K562 (cell line): Measurements from ENCODE around the gene RASSF7. TPM values are rescaled to one million over a fixed set of nuclear protein-coding genes. Genes with fewer than 3 reads are reported as not detected.

Experiments
- ATAC-seq: fragments of 200-7000 bp; cut with Tn5 transposase; 3 replicates; pipeline ENCODE4 v1.9.1; 2020; ENCODE audit warnings: moderate library complexity
- BruUV-seq: library from RNA; stranded (reverse); fragments of 400-500 nt; replicated peaks from 2 replicates; lab custom pipeline; 2021; lab: Mats Ljungman, UMichigan
- CTCF ChIA-PET: fragments of 300-600 bp; formaldehyde crosslinking; extraction: SDS; loops from one replicate; lab custom pipeline; 2021; ENCODE audit warnings: low intra/inter-chr PET ratio; lab: Yijun Ruan, JAX
- POLR2A ChIA-PET: fragments of 300-600, 350-650 bp; sonication (Branson Sonifier 250); formaldehyde crosslinking; extraction: SDS; loops from one replicate; lab custom pipeline; 2021; ENCODE audit warnings: antibody characterized with exemption, inconsistent platforms; lab: Yijun Ruan, JAX
- DNase-seq, 4 experiments: peaks; one replicate each; pipeline versions ENCODE4 v3.0.0 to v3.0.0-alpha.2; 2011 to 2018; ENCODE audit warnings: low spot score in 3 of 4, mixed read lengths in 3 of 4; ENCODE audit errors: extremely low read depth in 1 of 4
- FAIRE-seq: peaks from 2 replicates; lab custom pipeline; 2011; peaks lifted over from hg19 to GRCh38; lab: Jason Lieb, UNC
- H2AFZ ChIP-seq: 2 replicates; pipeline ENCODE4 v1.6.0; 2011; ENCODE audit warnings: low read depth, low read length, control low read depth, inconsistent platforms
- H3K27ac ChIP-seq: fragments of 200-600 bp; 3 replicates; pipeline ENCODE4 v1.8.0; 2011; ENCODE audit warnings: low read depth, mild to moderate bottlenecking, control low read depth, inconsistent platforms, low read length, moderate library complexity, mixed read lengths; ENCODE audit errors: extremely low read depth
- H3K27me3 ChIP-seq, 2 experiments: fragments of 300-600 bp in 1 of 2; 2 replicates in 1 of 2; 3 replicates in 1 of 2; pipeline versions ENCODE4 v1.6.0 to v1.8.0; 2011; ENCODE audit warnings: inconsistent platforms in 2 of 2, low read length in 2 of 2, mild to moderate bottlenecking in 1 of 2, mixed read lengths in 1 of 2, moderate library complexity in 1 of 2; ENCODE audit not compliant: control insufficient read depth in 2 of 2, insufficient read depth in 2 of 2
- H3K36me3 ChIP-seq: fragments of 300-600 bp; 3 replicates; pipeline ENCODE4 v1.8.0; 2011; ENCODE audit warnings: mild to moderate bottlenecking, low read length, inconsistent platforms; ENCODE audit not compliant: control insufficient read depth, insufficient read depth
- H3K4me1 ChIP-seq, 2 experiments: fragments of 200-600 bp in 1 of 2; replicated peaks in 1 of 2; 2 replicates in 1 of 2; 3 replicates in 1 of 2; pipeline versions ENCODE4 v1.5.1 to v1.8.0; 2011; ENCODE audit warnings: inconsistent platforms in 2 of 2, low read length in 2 of 2, mild to moderate bottlenecking in 1 of 2, mixed read lengths in 1 of 2, moderate library complexity in 1 of 2; ENCODE audit not compliant: control insufficient read depth in 2 of 2, insufficient read depth in 2 of 2
- H3K4me2 ChIP-seq: 2 replicates; pipeline ENCODE4 v1.6.1; 2011; ENCODE audit warnings: low read length, control low read depth, inconsistent platforms, mixed read lengths; ENCODE audit not compliant: insufficient read depth
- H3K4me3 ChIP-seq: fragments of 200-600 bp; sonication (generic), shearing (Covaris generic); 2 replicates; pipeline ENCODE4 v1.5.1; 2016; ENCODE audit warnings: control low read depth, inconsistent platforms
- H3K79me2 ChIP-seq: fragments of 200-600 bp; 3 replicates; pipeline ENCODE4 v1.8.0; 2011; ENCODE audit warnings: low read length, inconsistent platforms; ENCODE audit not compliant: control insufficient read depth, insufficient read depth
- H3K9ac ChIP-seq, 2 experiments: 2 replicates each; pipeline versions ENCODE4 v1.6.0 to v1.6.1; 2011; ENCODE audit warnings: low read depth in 2 of 2, low read length in 2 of 2, control low read depth in 1 of 2, inconsistent platforms in 1 of 2, mild to moderate bottlenecking in 1 of 2, mixed read lengths in 1 of 2; ENCODE audit not compliant: insufficient read depth in 1 of 2
- H3K9me1 ChIP-seq: one replicate; pipeline ENCODE4 v1.6.0; 2011; ENCODE audit warnings: inconsistent platforms, mild to moderate bottlenecking, low read length, moderate library complexity; ENCODE audit not compliant: control insufficient read depth, insufficient read depth
- H3K9me3 ChIP-seq: replicated peaks from 2 replicates; pipeline ENCODE4 v1.5.1; 2011; ENCODE audit warnings: low read depth, low read length, inconsistent platforms; ENCODE audit not compliant: control insufficient read depth, insufficient read depth
- H4K20me1 ChIP-seq: replicated peaks from 2 replicates; pipeline ENCODE4 v1.6.1; 2011; ENCODE audit warnings: low read length, inconsistent platforms, mixed read lengths; ENCODE audit not compliant: control insufficient read depth, insufficient read depth
- E4F1 ChIP-seq: fragments of 250-450 bp; sonication (Bioruptor Pico); IDR thresholded peaks from 2 replicates; pipeline ENCODE4 v1.5.0; 2021; ENCODE audit warnings: mild to moderate bottlenecking, borderline replicate concordance
- FOSL1 ChIP-seq: fragments of 200-800 bp; sonication (Bioruptor generic); conservative IDR thresholded peaks from 2 replicates; pipeline ENCODE4 v1.6.1; 2016; ENCODE audit warnings: missing genetic modification characterization, missing compliant biosample characterization
- GABPA ChIP-seq: fragments of 200-800 bp; sonication (Bioruptor generic); conservative IDR thresholded peaks from 2 replicates; pipeline ENCODE4 v1.6.1; 2016; ENCODE audit warnings: low read depth, missing genetic modification characterization, missing compliant biosample characterization
- PHB2 ChIP-seq: fragments of 450-650 bp; IDR thresholded peaks from 2 replicates; pipeline ENCODE4 v1.6.1; 2017; ENCODE audit warnings: low read depth
- RCOR1 ChIP-seq, 2 experiments: IDR thresholded peaks; 2 replicates each; pipeline ENCODE4 v1.6.1; 2012; ENCODE audit warnings: low read depth in 2 of 2, low read length in 2 of 2, borderline replicate concordance in 1 of 2, improper control_type of control experiment in 1 of 2
- SMARCA4 ChIP-seq: fragments of 450-650 bp; IDR thresholded peaks from 2 replicates; pipeline ENCODE4 v1.6.1; 2016
- USF2 ChIP-seq: sonication (generic); formaldehyde crosslinking; IDR thresholded peaks from 2 replicates; pipeline ENCODE4 v1.5.0; 2020; ENCODE audit warnings: missing genetic modification reagents
- ZBTB40 ChIP-seq, 2 experiments: fragments of 450-650 bp in 1 of 2; sonication (generic) in 1 of 2; formaldehyde crosslinking in 1 of 2; IDR thresholded peaks; 2 replicates each; pipeline versions ENCODE4 v1.7.1 to v1.9.0; 2016 to 2022; ENCODE audit warnings: inconsistent platforms in 1 of 2, mild to moderate bottlenecking in 1 of 2, missing genetic modification reagents in 1 of 2
- WGBS: fragments of 100-300 bp; shearing (Covaris generic); methylation state at CpG from one replicate; pipeline ENCODE4 v1.1.6; 2016; ENCODE audit warnings: low coverage, mixed read lengths; ENCODE audit not compliant: insufficient coverage; ENCODE audit errors: missing lambda C conversion rate; 5-methylcytosine and 5-hydroxymethylcytosine counted together
- in situ Hi-C: fragments of 300-500 bp; cut with MboI; formaldehyde crosslinking; loops from 4 replicates; pipeline ENCODE4 v1.15.0; 2018; ENCODE audit warnings: inconsistent platforms, mixed read lengths
- intact Hi-C: fragments of 100-400 bp; cut with micrococcal nuclease; formaldehyde crosslinking; loops from 2 replicates; pipeline ENCODE4 v1.14.2; 2022
- polyA plus RNA-seq, 8 experiments: library from polyadenylated mRNA; depleted of rRNA in 4 of 8; stranded (reverse) in 5 of 8; unstranded in 3 of 8; fragments of >200 nt; fragmentation: Nextera tagmentation in 2 of 8; fragmentation: Illumina TruSeq in 1 of 8; extraction: Ambion mirVana in 2 of 8; extraction: Trizol in 1 of 8; gene quantifications; 2 replicates each; pipeline versions ENCODE4 v1.2.1 to v1.2.3, GENCODE V29; 2011 to 2014; ENCODE audit warnings: inconsistent platforms in 1 of 8, missing spikeins in 1 of 8
- total RNA-seq, 7 experiments: library from RNA; depleted of rRNA in 6 of 7; stranded (reverse); fragments of >200 nt in 6 of 7; fragmentation: Illumina TruSeq in 2 of 7; extraction: Trizol in 2 of 7; gene quantifications; 2 replicates each; pipeline versions ENCODE4 v1.2.1 to v1.2.3, GENCODE V29; 2011 to 2021; ENCODE audit warnings: low replicate concordance in 1 of 7

RASSF7 gene
- total and polyA plus RNA-seq, 9 of the 15 experiments (the other 6 are each of a cell fraction or from before 2014, with no cell fraction given): 0.41 to 45.2 (median 18.6) TPM

- CTCF ChIA-PET: no interaction called here
- no peak for TF ChIP-seq PHB2
- TF ChIP-seq ZBTB40 (IDR thresholded peaks at IDR 0.05): no peak
- TF ChIP-seq ZBTB40 (CRISPR knock-in tag; IDR thresholded peaks at IDR 0.05): no peak
- TF ChIP-seq RCOR1 (IDR thresholded peaks at IDR 0.05; ENCODE audit: borderline replicate concordance in 1 of 2, low read depth in 2 of 2, low read length in 2 of 2): no peak
- no peak for TF ChIP-seq FOSL1
- no peak for TF ChIP-seq SMARCA4
- no peak for TF ChIP-seq GABPA (tag)
- TF ChIP-seq USF2 (CRISPR knock-in tag): no peak
- TF ChIP-seq E4F1: no peak
These were observed 35.6 kb downstream of the RASSF7 start for GRCh38 chr11:596374-596773.

More at GRCh38 chr11:596374-596773, 35.6 kb downstream of the RASSF7 start:
- H3K9me1 ChIP-seq: no peaks in the 10 kb centered on the region
- no peak for DNase-seq
- peaks cover 87% of the 10 kb centered on the region for H3K36me3 ChIP-seq
- no peak overlapping the region for H3K4me3 ChIP-seq
- no TSS peak for BruUV-seq
- no peaks in the 10 kb centered on the region for H3K27me3 ChIP-seq
- WGBS: 96% methylated on average over 10 of the region's 10 CpGs
- intact Hi-C loops (no loop called here), in situ Hi-C loops (no loop called here)
- peaks cover 0 to 17% of the 10 kb centered on the region in 2 experiments; a peak in 1 of 5 replicates for H3K4me1 ChIP-seq
- no peak for FAIRE-seq
- H3K4me2 ChIP-seq: no peak overlapping the region
- no peaks in the 10 kb centered on the region for H4K20me1 ChIP-seq
- POLR2A ChIA-PET: interaction anchor here (0.7 to 1.7 kb wide), 3 partner anchors 9 to 48 kb away, joined by 3 to 4 read pairs (median 3); no protein-coding TSS in a partner anchor
- H3K9me3 ChIP-seq: no peaks in the 10 kb centered on the region
- H3K79me2 ChIP-seq: no peaks in the 10 kb centered on the region; the same call in 1 of the 3 replicates
- no peak overlapping the region for H2AFZ ChIP-seq
- no peak for ATAC-seq
- H3K9ac ChIP-seq: peak overlapping the region in 1 of 2 experiments; percentile 29; a peak in 1 of 4 replicates
- no peak overlapping the region for H3K27ac ChIP-seq
